H9 (cell line): ENCODE data around the gene NKD2. TPM values are rescaled to one million over a fixed set of nuclear protein-coding genes. Genes with fewer than 3 reads are reported as not detected.

Source experiments
- DNase-seq: peaks from one replicate; pipeline ENCODE4 v3.0.0-alpha.2; 2017
- H2AFZ ChIP-seq: one replicate; pipeline ENCODE4 v1.6.1; 2013; ENCODE audit warnings: mild to moderate bottlenecking, low read length, control low read depth, moderate library complexity
- H2AK5ac ChIP-seq: 2 replicates; pipeline ENCODE4 v1.6.1; 2013; ENCODE audit warnings: low read length, control low read depth, mixed read lengths; ENCODE audit not compliant: insufficient read length
- H2BK120ac ChIP-seq: one replicate; pipeline ENCODE4 v1.6.1; 2013; ENCODE audit warnings: low read depth, mild to moderate bottlenecking, low read length, control low read depth, inconsistent platforms; ENCODE audit not compliant: poor library complexity, severe bottlenecking
- H2BK12ac ChIP-seq: 2 replicates; pipeline ENCODE4 v1.6.1; 2013; ENCODE audit warnings: low read length, control low read depth, mixed read lengths, low read depth; ENCODE audit not compliant: insufficient read length
- H2BK15ac ChIP-seq: 2 replicates; pipeline ENCODE4 v1.6.1; 2013; ENCODE audit warnings: low read depth, low read length, control low read depth
- H2BK20ac ChIP-seq: one replicate; pipeline ENCODE4 v1.6.1; 2013; ENCODE audit warnings: low read depth, mild to moderate bottlenecking, low read length, control low read depth, inconsistent platforms; ENCODE audit not compliant: poor library complexity, severe bottlenecking
- H2BK5ac ChIP-seq: 2 replicates; pipeline ENCODE4 v1.6.1; 2013; ENCODE audit warnings: low read length, control low read depth, mixed read lengths; ENCODE audit not compliant: insufficient read length
- H3K14ac ChIP-seq: 2 replicates; pipeline ENCODE4 v1.6.1; 2013; ENCODE audit warnings: low read length, control low read depth; ENCODE audit not compliant: insufficient read depth
- H3K18ac ChIP-seq: 2 replicates; pipeline ENCODE4 v1.6.1; 2013; ENCODE audit warnings: low read depth, mild to moderate bottlenecking, mixed read lengths, low read length, control low read depth; ENCODE audit not compliant: insufficient read length
- H3K23ac ChIP-seq: 2 replicates; pipeline ENCODE4 v1.6.1; 2013; ENCODE audit warnings: low read length, control low read depth, mixed read lengths, low read depth; ENCODE audit not compliant: insufficient read length
- H3K23me2 ChIP-seq: 2 replicates; pipeline ENCODE4 v1.6.1; 2013; ENCODE audit warnings: low read depth, mild to moderate bottlenecking, mixed read lengths, low read length, control low read depth; ENCODE audit not compliant: insufficient read length, poor library complexity, severe bottlenecking
- H3K27ac ChIP-seq: 2 replicates; pipeline ENCODE4 v1.5.1; 2013; ENCODE audit warnings: low read length, control low read depth, mixed read lengths, low read depth; ENCODE audit not compliant: insufficient read length
- H3K27me3 ChIP-seq: 2 replicates; pipeline ENCODE4 v1.6.1; 2013; ENCODE audit warnings: low read length, control low read depth, inconsistent platforms; ENCODE audit not compliant: insufficient read depth
- H3K4ac ChIP-seq: 2 replicates; pipeline ENCODE4 v1.6.1; 2013; ENCODE audit warnings: low read depth, mild to moderate bottlenecking, control low read depth, inconsistent platforms, low read length, moderate library complexity
- H3K4me1 ChIP-seq: 2 replicates; pipeline ENCODE4 v1.6.1; 2013; ENCODE audit warnings: low read length, control low read depth, inconsistent platforms; ENCODE audit not compliant: insufficient read depth
- H3K4me2 ChIP-seq: 2 replicates; pipeline ENCODE4 v1.6.1; 2013; ENCODE audit warnings: low read length, control low read depth, mixed read lengths; ENCODE audit not compliant: insufficient read length, insufficient read depth
- H3K56ac ChIP-seq: 2 replicates; pipeline ENCODE4 v1.6.1; 2013; ENCODE audit warnings: low read depth, mild to moderate bottlenecking, mixed read lengths, low read length, control low read depth; ENCODE audit not compliant: insufficient read length
- H3K79me1 ChIP-seq: 2 replicates; pipeline ENCODE4 v1.6.1; 2013; ENCODE audit warnings: low read depth, mild to moderate bottlenecking, moderate library complexity, low read length, control low read depth, inconsistent platforms; ENCODE audit not compliant: insufficient read depth, poor library complexity, severe bottlenecking
- H3K79me2 ChIP-seq: 2 replicates; pipeline ENCODE4 v1.6.1; 2013; ENCODE audit warnings: low read length, control low read depth, inconsistent platforms; ENCODE audit not compliant: insufficient read depth
- H3K9ac ChIP-seq: 2 replicates; pipeline ENCODE4 v1.6.1; 2013; ENCODE audit warnings: low read length, control low read depth, mixed read lengths; ENCODE audit not compliant: insufficient read length; ENCODE audit errors: extremely low read depth
- H3K9me3 ChIP-seq: one replicate; pipeline ENCODE4 v1.6.1; 2013; ENCODE audit warnings: low read depth, low read length, inconsistent platforms; ENCODE audit not compliant: control insufficient read depth
- H3T11ph ChIP-seq: one replicate; pipeline ENCODE4 v1.6.1; 2013; ENCODE audit warnings: mild to moderate bottlenecking, low read length, control low read depth, inconsistent platforms
- H4K20me1 ChIP-seq: one replicate; pipeline ENCODE4 v1.6.1; 2013; ENCODE audit not compliant: control insufficient read depth, insufficient read length, insufficient read depth
- H4K5ac ChIP-seq: 2 replicates; pipeline ENCODE4 v1.6.1; 2013; ENCODE audit warnings: low read depth, mild to moderate bottlenecking, mixed read lengths, low read length, control low read depth; ENCODE audit not compliant: insufficient read length
- H4K8ac ChIP-seq: replicated peaks from 2 replicates; pipeline ENCODE4 v1.6.1; 2013; ENCODE audit warnings: low read length, control low read depth, mixed read lengths, low read depth; ENCODE audit not compliant: insufficient read length
- H4K91ac ChIP-seq: 2 replicates; pipeline ENCODE4 v1.6.1; 2013; ENCODE audit warnings: low read depth, mild to moderate bottlenecking, moderate library complexity, mixed read lengths, low read length, control low read depth; ENCODE audit not compliant: insufficient read length
- H3K27ac Mint-ChIP-seq, 3 experiments: 2 replicates in 2 of 3; 3 replicates in 1 of 3; pipeline ENCODE4 v1.8.0; 2020 to 2021; ENCODE audit warnings: mixed read lengths in 3 of 3, mild to moderate bottlenecking in 1 of 3, moderate library complexity in 1 of 3
- H3K27me3 Mint-ChIP-seq: 2 replicates; pipeline ENCODE4 v1.8.0; 2021; ENCODE audit warnings: low read depth, mild to moderate bottlenecking, moderate library complexity, mixed read lengths
- H3K36me3 Mint-ChIP-seq, 3 experiments: 2 replicates in 2 of 3; 3 replicates in 1 of 3; pipeline ENCODE4 v1.8.0; 2020 to 2021; ENCODE audit warnings: low read depth in 3 of 3, mixed read lengths in 3 of 3; ENCODE audit not compliant: insufficient read depth in 1 of 3
- H3K4me1 Mint-ChIP-seq, 2 experiments: 2 replicates each; pipeline ENCODE4 v1.8.0; 2020; ENCODE audit warnings: mixed read lengths in 2 of 2
- H3K4me3 Mint-ChIP-seq, 2 experiments: 2 replicates in 1 of 2; 3 replicates in 1 of 2; pipeline ENCODE4 v1.8.0; 2020 to 2021; ENCODE audit warnings: mild to moderate bottlenecking in 2 of 2, mixed read lengths in 2 of 2, moderate library complexity in 1 of 2
- H3K9me3 Mint-ChIP-seq, 2 experiments: 2 replicates in 1 of 2; 3 replicates in 1 of 2; pipeline ENCODE4 v1.8.0; 2020; ENCODE audit warnings: mild to moderate bottlenecking in 2 of 2, mixed read lengths in 2 of 2, moderate library complexity in 1 of 2
- CTCF ChIP-seq: fragments of 200-600 bp; sonication (generic); conservative IDR thresholded peaks from 3 replicates; pipeline ENCODE4 v1.8.0; 2021; ENCODE audit warnings: antibody characterized with exemption, mild to moderate bottlenecking
- WGBS: extraction: QIAGEN DNeasy Blood & Tissue Kit; methylation state at CpG from one replicate; pipeline ENCODE4 v1.1.7; 2013; ENCODE audit warnings: missing lambda C conversion rate, low lambda C conversion rate, mixed read lengths; ENCODE audit not compliant: insufficient read length; ENCODE audit errors: extremely low coverage; 5-methylcytosine and 5-hydroxymethylcytosine counted together
- total RNA-seq: library from RNA; stranded (reverse); gene quantifications from 2 replicates; pipeline ENCODE4 v1.2.1, GENCODE V29; 2021

Gene NKD2
- total RNA-seq, 1 experiment from 2014 or later, result 7.3 TPM

GRCh38 chr5:997711-998110, 10.9 kb upstream of the NKD2 start:
- no peak for TF ChIP-seq CTCF

More at GRCh38 chr5:997711-998110, 10.9 kb upstream of the NKD2 start:
- Mint-ChIP-seq H3K27ac (no peak overlapping the region), H3K36me3 (no peaks in the 10 kb centered on the region), H3K4me3 (no peak overlapping the region), H3K27me3 (peaks cover 22% of the 10 kb centered on the region), H3K9me3 (no peaks in the 10 kb centered on the region), H3K4me1 (peaks cover 7 to 10% of the 10 kb centered on the region in 2 experiments)
- Histone ChIP-seq H3K4me2 (no peak overlapping the region), H3K56ac (no peak overlapping the region), H2BK12ac (no peak overlapping the region), H2BK15ac (no peak overlapping the region), H3T11ph (no peak overlapping the region), H3K79me2 (no peaks in the 10 kb centered on the region), H3K4ac (no peak overlapping the region), H3K79me1 (no peaks in the 10 kb centered on the region), H3K9me3 (no peaks in the 10 kb centered on the region), H3K23me2 (no peaks in the 10 kb centered on the region), H2BK120ac (no peak overlapping the region), H4K20me1 (peaks cover 2% of the 10 kb centered on the region), H3K9ac (no peak overlapping the region), H2AFZ (no peak overlapping the region), H4K8ac (no peak overlapping the region), H3K14ac (no peak overlapping the region), H3K27me3 (no peaks in the 10 kb centered on the region), H3K23ac (no peak overlapping the region), H2BK5ac (no peak overlapping the region), H3K27ac (no peak overlapping the region), H4K5ac (no peak overlapping the region), H2AK5ac (no peak overlapping the region), H3K18ac (no peak overlapping the region), H3K4me1 (no peaks in the 10 kb centered on the region), H4K91ac (no peak overlapping the region), H2BK20ac (no peak overlapping the region)
- no peak for DNase-seq
- no CpG with 5 or more reads among the region's 6 CpGs for WGBS
